HepG2 (cell line): ENCODE measurements around the gene SIK3. TPM values are rescaled to one million over a fixed set of nuclear protein-coding genes. Genes with fewer than 3 reads are reported as not detected.
A peak's percentile ranks its signal among the peaks of the same experiment; 100 is the strongest.

Experiments used
- AKAP8 ChIP-seq: sonication (generic); formaldehyde crosslinking; IDR thresholded peaks from 2 replicates; pipeline ENCODE4 v1.5.1; 2020; ENCODE audit warnings: mild to moderate bottlenecking, missing genetic modification reagents
- ATF3 ChIP-seq: sonication (generic); formaldehyde crosslinking; IDR thresholded peaks from 2 replicates; pipeline ENCODE4 v1.4.0; 2020; ENCODE audit warnings: missing genetic modification reagents
- HDAC2 ChIP-seq: sonication (generic); formaldehyde crosslinking; IDR thresholded peaks from 2 replicates; pipeline ENCODE4 v1.4.0; 2020; ENCODE audit warnings: missing genetic modification reagents
- MIER3 ChIP-seq: IDR thresholded peaks from 2 replicates; pipeline ENCODE4 v1.6.1; 2016; ENCODE audit warnings: missing compliant biosample characterization, borderline replicate concordance
- NR0B2 ChIP-seq: sonication (generic); formaldehyde crosslinking; IDR thresholded peaks from 2 replicates; pipeline ENCODE4 v1.4.0; 2020; ENCODE audit warnings: mild to moderate bottlenecking, missing genetic modification reagents
- PAWR ChIP-seq: sonication (generic); formaldehyde crosslinking; IDR thresholded peaks from 2 replicates; pipeline ENCODE4 v1.4.0; 2020; ENCODE audit warnings: missing genetic modification reagents, mild to moderate bottlenecking, borderline replicate concordance
- RNF2 ChIP-seq: fragments of 450-650 bp; conservative IDR thresholded peaks from 2 replicates; pipeline ENCODE4 v1.6.1; 2016; ENCODE audit warnings: low read depth
- SIX4 ChIP-seq: sonication (generic); formaldehyde crosslinking; IDR thresholded peaks from 2 replicates; pipeline ENCODE4 v1.4.0; 2020; ENCODE audit warnings: missing genetic modification reagents
- SPEN ChIP-seq: sonication (generic); formaldehyde crosslinking; IDR thresholded peaks from 2 replicates; pipeline ENCODE4 v1.5.1; 2020; ENCODE audit warnings: low read depth, mild to moderate bottlenecking, missing genetic modification reagents
- STAT6 ChIP-seq: sonication (generic); formaldehyde crosslinking; IDR thresholded peaks from 2 replicates; pipeline ENCODE4 v1.4.0; 2020; ENCODE audit warnings: missing genetic modification reagents, mild to moderate bottlenecking, borderline replicate concordance
- TAF1 ChIP-seq: sonication (generic); formaldehyde crosslinking; IDR thresholded peaks from 2 replicates; pipeline ENCODE4 v1.4.0; 2020; ENCODE audit warnings: missing genetic modification reagents
- TEAD3 ChIP-seq: optimal IDR thresholded peaks from 2 replicates; pipeline ENCODE3; 2016; ENCODE audit warnings: borderline replicate concordance
- ZBTB38 ChIP-seq: sonication (generic); formaldehyde crosslinking; IDR thresholded peaks from 2 replicates; pipeline ENCODE4 v1.5.1; 2020; ENCODE audit warnings: mild to moderate bottlenecking, missing genetic modification reagents
- ZBTB7B ChIP-seq: sonication (generic); formaldehyde crosslinking; IDR thresholded peaks from 2 replicates; pipeline ENCODE4 v1.4.0; 2020; ENCODE audit warnings: missing genetic modification reagents
- ZHX2 ChIP-seq, 2 experiments: sonication (generic) in 1 of 2; formaldehyde crosslinking in 1 of 2; IDR thresholded peaks; 2 replicates each; pipeline versions ENCODE4 v1.6.1 to v1.9.0; 2014 to 2022; ENCODE audit warnings: antibody characterized with exemption in 1 of 2, borderline replicate concordance in 1 of 2, inconsistent platforms in 1 of 2, low read depth in 1 of 2, missing genetic modification reagents in 1 of 2
- ZNF138 ChIP-seq: sonication (generic); formaldehyde crosslinking; IDR thresholded peaks from 2 replicates; pipeline ENCODE4 v1.5.0; 2020; ENCODE audit warnings: mild to moderate bottlenecking, low read depth, missing genetic modification reagents
- ZNF557 ChIP-seq: sonication (generic); formaldehyde crosslinking; IDR thresholded peaks from 2 replicates; pipeline ENCODE4 v1.4.0; 2020; ENCODE audit warnings: missing genetic modification reagents
- ZNF792 ChIP-seq: IDR thresholded peaks from 2 replicates; pipeline ENCODE4 v1.6.1; 2016
- ZNF816 ChIP-seq: sonication (generic); formaldehyde crosslinking; IDR thresholded peaks from 2 replicates; pipeline ENCODE4 v1.8.0; 2022; ENCODE audit warnings: missing genetic modification reagents, mild to moderate bottlenecking, borderline replicate concordance
- polyA plus RNA-seq, 8 experiments: library from polyadenylated mRNA; depleted of rRNA in 3 of 8; stranded (reverse) in 7 of 8; unstranded in 1 of 8; fragments of >200 nt; fragmentation: Illumina TruSeq in 4 of 8; extraction: Trizol in 4 of 8; gene quantifications; 2 replicates each; pipeline versions ENCODE4 v1.2.1 to v1.2.3, GENCODE V29; 2011 to 2016; ENCODE audit warnings: low read depth in 4 of 8, missing spikeins in 1 of 8, mixed read lengths in 1 of 8; ENCODE audit not compliant: insufficient read depth in 1 of 8
- total RNA-seq, 5 experiments: library from RNA; depleted of rRNA; stranded (reverse); fragments of >200 nt; fragmentation: Illumina TruSeq; extraction: Trizol; gene quantifications; 2 replicates each; pipeline ENCODE4 v1.2.3, GENCODE V29; 2016; ENCODE audit warnings: low read depth in 1 of 5

Gene SIK3
- total and polyA plus RNA-seq, 2 of the 13 experiments (the other 11 are each of a cell fraction or from before 2014, with no cell fraction given): 5.7 to 9.8 TPM

- TF ChIP-seq ZNF792 (CRISPR knock-in tag): peak; percentile 79; the same call in 1 of the 2 replicates
- no peak for TF ChIP-seq SIX4 (CRISPR knock-in tag)
- TF ChIP-seq ZNF557 (CRISPR knock-in tag): no peak
- TF ChIP-seq SPEN (CRISPR knock-in tag): peak; percentile 78
- TF ChIP-seq TAF1 (CRISPR knock-in tag): peak; percentile 83
- TF ChIP-seq MIER3 (CRISPR knock-in tag): 0 out of 2 replicates have a peak, but pooled peaks have one; percentile 45
- peak; percentile 65 for TF ChIP-seq ZBTB38 (CRISPR knock-in tag)
- TF ChIP-seq RNF2: peak; percentile 75
- TF ChIP-seq ATF3 (CRISPR knock-in tag): 0 out of 2 replicates have a peak, but pooled peaks have one; percentile 32
- 0 out of 2 replicates have a peak, but pooled peaks have one; percentile 62 for TF ChIP-seq STAT6 (CRISPR knock-in tag)
- peak; percentile 47; the same call in 1 of the 2 replicates for TF ChIP-seq ZNF816 (CRISPR knock-in tag)
- no peak; the same call in 1 of the 2 replicates for TF ChIP-seq PAWR (CRISPR knock-in tag)
- TF ChIP-seq HDAC2 (CRISPR knock-in tag): peak; percentile 83
- TF ChIP-seq NR0B2 (CRISPR knock-in tag): peak; percentile 91
- no peak; the same call in 1 of the 2 replicates for TF ChIP-seq ZNF138
- TF ChIP-seq ZHX2 (IDR thresholded peaks at IDR 0.05; ENCODE audit: low read depth): peak; percentile 70; the same call in 1 of the 2 replicates
- no peak for TF ChIP-seq ZHX2 (CRISPR knock-in tag; IDR thresholded peaks at IDR 0.05; ENCODE audit: borderline replicate concordance)
- peak; percentile 23; the same call in 1 of the 2 replicates for TF ChIP-seq AKAP8 (CRISPR knock-in tag)
- TF ChIP-seq ZBTB7B (CRISPR knock-in tag): no peak; the same call in 1 of the 2 replicates
- TF ChIP-seq TEAD3: peak; percentile 75
Measured at GRCh38 chr11:117143871-117144476, 45.7 kb upstream of the SIK3 start, which contains the start of gene PAFAH1B2 (continued).
